Hepatocyte (in vitro differentiated cells): Measurements from ENCODE around the gene PGM2L1. TPM values are rescaled to one million over a fixed set of nuclear protein-coding genes. Genes with fewer than 3 reads are reported as not detected.
A peak's percentile ranks its signal among the peaks of the same experiment; 100 is the strongest.

Source experiments
- DNase-seq: peaks from one replicate; pipeline ENCODE4 v3.0.0-alpha.2; 2016; ENCODE audit warnings: low spot score
- H2AFZ ChIP-seq: fragments of 200-600 bp; sonication (generic); 2 replicates; pipeline ENCODE4 v1.6.0; 2016; ENCODE audit warnings: antibody characterized with exemption, mild to moderate bottlenecking
- H3K27ac ChIP-seq: fragments of 200-600 bp; sonication (generic); 2 replicates; pipeline ENCODE4 v1.5.1; 2016; ENCODE audit warnings: mild to moderate bottlenecking
- H3K27me3 ChIP-seq: fragments of 200-600 bp; sonication (generic); 2 replicates; pipeline ENCODE4 v1.6.1; 2016
- H3K36me3 ChIP-seq: fragments of 200-600 bp; sonication (generic); replicated peaks from 2 replicates; pipeline ENCODE4 v1.5.1; 2016; ENCODE audit warnings: low read depth; ENCODE audit not compliant: insufficient read depth
- H3K4me1 ChIP-seq: fragments of 200-600 bp; sonication (generic); 2 replicates; pipeline ENCODE4 v1.5.1; 2016; ENCODE audit warnings: mild to moderate bottlenecking, moderate library complexity; ENCODE audit not compliant: insufficient read depth
- H3K4me2 ChIP-seq: fragments of 200-600 bp; sonication (generic); 2 replicates; pipeline ENCODE4 v1.6.0; 2016
- H3K4me3 ChIP-seq: fragments of 200-600 bp; sonication (generic); 2 replicates; pipeline ENCODE4 v1.5.1; 2016; ENCODE audit warnings: mild to moderate bottlenecking
- H3K79me2 ChIP-seq: fragments of 200-600 bp; sonication (generic); 2 replicates; pipeline ENCODE4 v1.6.0; 2017; ENCODE audit warnings: mild to moderate bottlenecking
- H3K9me2 ChIP-seq: fragments of 200-600 bp; sonication (generic); replicated peaks from 2 replicates; pipeline ENCODE4 v1.6.0; 2017; ENCODE audit warnings: mild to moderate bottlenecking; ENCODE audit not compliant: insufficient read depth
- H3K9me3 ChIP-seq: fragments of 200-600 bp; sonication (generic); 2 replicates; pipeline ENCODE4 v1.5.1; 2016; ENCODE audit warnings: low read depth, mild to moderate bottlenecking
- H4K20me1 ChIP-seq: fragments of 200-600 bp; sonication (generic); 2 replicates; pipeline ENCODE4 v1.6.0; 2016; ENCODE audit warnings: mild to moderate bottlenecking; ENCODE audit not compliant: insufficient read depth, poor library complexity, severe bottlenecking
- EZH2 ChIP-seq: fragments of 200-600 bp; sonication (generic); IDR thresholded peaks from 2 replicates; pipeline ENCODE4 v1.6.1; 2016; ENCODE audit warnings: antibody characterized with exemption, mild to moderate bottlenecking, borderline replicate concordance
- EZH2phosphoT487 ChIP-seq: fragments of 200-600 bp; sonication (generic); IDR thresholded peaks from one replicate; pipeline ENCODE4 v1.6.1; 2018; ENCODE audit warnings: antibody characterized with exemption, mild to moderate bottlenecking, low read depth, moderate library complexity; ENCODE audit not compliant: unreplicated experiment, severe bottlenecking
- WGBS: methylation state at CpG from one replicate; pipeline ENCODE4 v1.1.6; 2016; ENCODE audit warnings: low lambda C conversion rate; ENCODE audit errors: missing lambda C conversion rate; 5-methylcytosine and 5-hydroxymethylcytosine counted together
- polyA plus RNA-seq: library from polyadenylated mRNA; unstranded; fragments of >200 nt; fragmentation: Nextera tagmentation; extraction: Ambion mirVana; gene quantifications from 2 replicates; pipeline ENCODE4 v1.2.1, GENCODE V29; 2016
- total RNA-seq: library from RNA; depleted of rRNA; stranded (reverse); fragments of >200 nt; gene quantifications from 2 replicates; pipeline ENCODE4 v1.2.3, GENCODE V29; 2014
- TF ChIP-seq, protein P1 (sequence below): fragments of 200-600 bp; sonication (generic); IDR thresholded peaks from 2 replicates; pipeline ENCODE4 v1.5.1; 2016; ENCODE audit warnings: antibody characterized with exemption, mild to moderate bottlenecking; ENCODE audit not compliant: poor library complexity

PGM2L1 gene
- total and polyA plus RNA-seq, 2 experiments from 2014 or later: 6.7 to 10.0 TPM

DNA sequence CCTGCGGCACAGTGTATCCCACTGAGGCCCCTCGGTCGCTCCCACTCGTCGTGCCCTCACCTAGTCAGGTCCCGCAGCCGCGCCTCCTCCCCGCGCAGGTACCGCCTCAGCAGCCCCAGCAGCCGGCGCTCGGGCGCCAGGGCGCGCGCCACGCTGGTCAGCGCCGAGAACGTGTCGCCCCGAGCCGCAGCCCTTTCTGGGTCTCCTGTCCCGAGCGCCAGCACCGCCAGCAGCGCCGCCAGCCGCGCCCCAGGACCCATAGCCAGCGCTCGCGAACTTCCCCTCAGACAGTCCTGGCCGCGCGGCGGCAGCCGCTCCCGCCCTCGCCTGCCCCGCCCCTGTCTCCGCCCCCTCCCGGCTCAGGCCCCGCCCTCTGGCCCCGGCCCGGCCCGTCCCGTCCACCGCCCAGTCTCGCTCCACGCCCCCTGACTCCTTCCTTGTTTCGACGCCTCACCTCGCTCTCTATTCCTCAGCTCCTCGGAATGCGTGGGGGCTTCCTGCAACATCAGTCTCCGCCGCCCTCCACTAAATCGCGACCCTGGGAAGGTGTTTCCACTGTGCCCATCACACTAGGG lies 86.8 kb downstream of the PGM2L1 start, which contains the start of gene P4HA3:
TSS of gene P4HA3 (minus strand) at position 289 of the 575 bp plus-strand sequence. CDS start at position 260, 29 bp downstream.
- H3K9me2 ChIP-seq: no peaks in the 10 kb centered on the region
- no peak within 1 kb of the TSS for H3K27ac ChIP-seq
- DNase-seq: peak; percentile 78
- H3K4me2 ChIP-seq: peak within 1 kb of the TSS; percentile 91
- no peaks in the 10 kb centered on the region for H3K79me2 ChIP-seq
- TF ChIP-seq EZH2phosphoT487: no peak
- TF ChIP-seq EZH2: no peak
- TF ChIP-seq, protein P1, sequence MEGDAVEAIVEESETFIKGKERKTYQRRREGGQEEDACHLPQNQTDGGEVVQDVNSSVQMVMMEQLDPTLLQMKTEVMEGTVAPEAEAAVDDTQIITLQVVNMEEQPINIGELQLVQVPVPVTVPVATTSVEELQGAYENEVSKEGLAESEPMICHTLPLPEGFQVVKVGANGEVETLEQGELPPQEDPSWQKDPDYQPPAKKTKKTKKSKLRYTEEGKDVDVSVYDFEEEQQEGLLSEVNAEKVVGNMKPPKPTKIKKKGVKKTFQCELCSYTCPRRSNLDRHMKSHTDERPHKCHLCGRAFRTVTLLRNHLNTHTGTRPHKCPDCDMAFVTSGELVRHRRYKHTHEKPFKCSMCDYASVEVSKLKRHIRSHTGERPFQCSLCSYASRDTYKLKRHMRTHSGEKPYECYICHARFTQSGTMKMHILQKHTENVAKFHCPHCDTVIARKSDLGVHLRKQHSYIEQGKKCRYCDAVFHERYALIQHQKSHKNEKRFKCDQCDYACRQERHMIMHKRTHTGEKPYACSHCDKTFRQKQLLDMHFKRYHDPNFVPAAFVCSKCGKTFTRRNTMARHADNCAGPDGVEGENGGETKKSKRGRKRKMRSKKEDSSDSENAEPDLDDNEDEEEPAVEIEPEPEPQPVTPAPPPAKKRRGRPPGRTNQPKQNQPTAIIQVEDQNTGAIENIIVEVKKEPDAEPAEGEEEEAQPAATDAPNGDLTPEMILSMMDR: no peak
- H4K20me1 ChIP-seq: no peaks in the 10 kb centered on the region
- 11% methylated on average over 19 of the region's 62 CpGs for WGBS
- peaks cover 21% of the 10 kb centered on the region for H3K27me3 ChIP-seq
- no peaks in the 10 kb centered on the region for H3K4me1 ChIP-seq
- peak within 1 kb of the TSS; percentile 70 for H2AFZ ChIP-seq
- peak within 1 kb of the TSS; percentile 39 for H3K4me3 ChIP-seq
- H3K36me3 ChIP-seq: no peaks in the 10 kb centered on the region
- peaks cover 4% of the 10 kb centered on the region for H3K9me3 ChIP-seq

DNA sequence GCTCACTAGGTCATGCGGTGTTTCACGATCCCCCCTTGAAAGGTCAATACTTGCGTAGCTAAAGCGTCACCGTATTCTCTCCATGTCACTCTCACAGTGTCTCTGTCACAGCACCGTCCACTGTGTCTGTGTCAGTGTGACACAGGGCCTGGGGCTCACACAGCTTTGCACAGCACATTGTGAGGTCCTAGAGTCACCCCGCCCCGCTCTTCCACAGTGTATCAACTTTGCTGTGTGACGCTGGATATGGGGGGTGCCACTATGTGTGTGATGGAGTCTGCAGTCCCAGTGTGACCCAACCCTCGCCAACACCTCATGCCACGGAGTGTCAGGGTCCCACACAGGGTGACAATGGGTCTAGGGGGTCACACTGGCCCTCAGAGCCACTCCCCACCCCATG lies 87.4 kb downstream of the PGM2L1 start:
- Histone ChIP-seq H3K36me3 (no peaks in the 10 kb centered on the region), H3K27me3 (peaks cover 22% of the 10 kb centered on the region), H4K20me1 (no peaks in the 10 kb centered on the region), H3K79me2 (no peaks in the 10 kb centered on the region), H3K4me2 (peak overlapping the region; percentile 91), H2AFZ (no peak overlapping the region), H3K4me1 (no peaks in the 10 kb centered on the region), H3K4me3 (peak overlapping the region; percentile 39), H3K9me3 (no peaks in the 10 kb centered on the region), H3K9me2 (no peaks in the 10 kb centered on the region), H3K27ac (no peak overlapping the region)
- no peak for DNase-seq
- TF ChIP-seq EZH2phosphoT487: no peak
- TF ChIP-seq, protein P1: no peak
- TF ChIP-seq EZH2: no peak
- 78% methylated on average over 11 of the region's 11 CpGs for WGBS

DNA sequence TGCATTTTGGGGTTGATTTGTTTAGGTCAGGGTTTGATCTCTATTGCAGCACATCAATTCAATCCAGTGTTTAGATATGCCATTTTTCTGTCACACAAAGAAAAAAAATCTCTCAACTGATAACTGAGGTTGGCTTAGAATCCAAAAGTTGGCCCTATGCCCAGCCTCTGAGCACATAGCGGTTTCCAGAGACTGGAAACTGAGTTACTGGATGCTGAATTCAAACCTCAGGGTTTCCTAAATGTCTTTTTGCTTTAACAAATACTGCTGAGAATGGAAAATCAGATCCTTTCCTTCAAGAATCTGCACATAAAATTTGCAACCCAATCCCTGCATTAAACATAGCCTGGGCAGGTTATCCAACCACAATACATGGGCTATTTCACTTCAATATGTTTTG lies 90.8 kb downstream of the PGM2L1 start:
- H3K9me2 ChIP-seq: no peaks in the 10 kb centered on the region
- peak overlapping the region; percentile 54 for H3K27ac ChIP-seq
- peaks cover 12% of the 10 kb centered on the region for H3K27me3 ChIP-seq
- H2AFZ ChIP-seq: no peak overlapping the region
- H3K9me3 ChIP-seq: no peaks in the 10 kb centered on the region
- no peaks in the 10 kb centered on the region for H3K79me2 ChIP-seq
- no peaks in the 10 kb centered on the region for H3K4me1 ChIP-seq
- no peaks in the 10 kb centered on the region for H4K20me1 ChIP-seq
- H3K4me3 ChIP-seq: no peak overlapping the region
- H3K4me2 ChIP-seq: no peak overlapping the region
- H3K36me3 ChIP-seq: no peaks in the 10 kb centered on the region
- DNase-seq: peak; percentile 30
- WGBS: 45% methylated on average over 1 of the region's 1 CpG
- TF ChIP-seq EZH2: no peak
- no peak for TF ChIP-seq EZH2phosphoT487
- TF ChIP-seq, protein P1: no peak
